SK-N-SH (cell line): ENCODE measurements around the gene ETFA. TPM values are rescaled to one million over a fixed set of nuclear protein-coding genes. Genes with fewer than 3 reads are reported as not detected.

Experiments used
- CTCF ChIA-PET: fragments of 300-600, 350-600 bp; formaldehyde crosslinking; extraction: SDS; loops from one replicate; lab custom pipeline; 2021; lab: Yijun Ruan, JAX
- POLR2A ChIA-PET: fragments of 350-600 bp; sonication (Branson Sonifier 250); formaldehyde crosslinking; extraction: SDS; loops from one replicate; lab custom pipeline; 2020; ENCODE audit warnings: antibody characterized with exemption, inconsistent platforms; lab: Yijun Ruan, JAX
- DNase-seq: peaks from one replicate; pipeline ENCODE4 v3.0.0; 2012
- H2AFZ ChIP-seq: fragments of 200-600 bp; sonication (generic); 2 replicates; pipeline ENCODE4 v1.8.1; 2016; ENCODE audit warnings: antibody characterized with exemption, mild to moderate bottlenecking, low read depth
- H3F3A ChIP-seq: fragments of 200-600 bp; sonication (generic); replicated peaks from 2 replicates; pipeline ENCODE3; 2016; ENCODE audit warnings: antibody characterized with exemption, mild to moderate bottlenecking; ENCODE audit not compliant: insufficient read depth
- H3K27ac ChIP-seq, 2 experiments: fragments of 200-500 bp in 1 of 2; fragments of 200-600 bp in 1 of 2; sonication (Bioruptor generic) in 1 of 2; sonication (generic), shearing (Covaris generic) in 1 of 2; 2 replicates each; pipeline versions ENCODE4 v1.5.1 to v1.6.1; 2014 to 2016; ENCODE audit warnings: low read depth in 2 of 2, inconsistent platforms in 1 of 2, low read length in 1 of 2, mild to moderate bottlenecking in 1 of 2, mixed read lengths in 1 of 2
- H3K27me3 ChIP-seq: fragments of 200-600 bp; sonication (generic), shearing (Covaris generic); 2 replicates; pipeline ENCODE4 v1.6.1; 2016; ENCODE audit warnings: mixed run types; ENCODE audit not compliant: insufficient read depth
- H3K36me3 ChIP-seq, 2 experiments: fragments of 200-500 bp in 1 of 2; fragments of 200-600 bp in 1 of 2; sonication (Bioruptor generic) in 1 of 2; sonication (generic) in 1 of 2; replicated peaks in 1 of 2; 2 replicates each; pipeline versions ENCODE3 to v1.5.1; 2014 to 2016; ENCODE audit warnings: low read length in 1 of 2, mild to moderate bottlenecking in 1 of 2; ENCODE audit not compliant: insufficient read depth in 2 of 2, control insufficient read depth in 1 of 2
- H3K4me1 ChIP-seq, 2 experiments: fragments of 200-500 bp in 1 of 2; fragments of 200-600 bp in 1 of 2; sonication (Bioruptor generic) in 1 of 2; sonication (generic), shearing (Covaris generic) in 1 of 2; 2 replicates each; pipeline versions ENCODE4 v1.5.1 to v1.6.1; 2014 to 2016; ENCODE audit warnings: low read depth in 1 of 2, low read length in 1 of 2, mixed run types in 1 of 2; ENCODE audit not compliant: insufficient read depth in 2 of 2, control insufficient read depth in 1 of 2
- H3K4me2 ChIP-seq: fragments of 200-600 bp; sonication (generic), shearing (Covaris generic); 2 replicates; pipeline ENCODE4 v1.6.1; 2017; ENCODE audit warnings: mixed run types
- H3K4me3 ChIP-seq, 2 experiments: fragments of 200-500 bp in 1 of 2; fragments of 200-600 bp in 1 of 2; sonication (Bioruptor generic) in 1 of 2; sonication (generic), shearing (Covaris generic) in 1 of 2; 2 replicates each; pipeline versions ENCODE4 v1.5.1 to v1.8.1; 2014 to 2016; ENCODE audit warnings: low read depth in 2 of 2, inconsistent platforms in 1 of 2, low read length in 1 of 2, mild to moderate bottlenecking in 1 of 2, mixed read lengths in 1 of 2, moderate library complexity in 1 of 2
- H3K79me2 ChIP-seq: fragments of 200-600 bp; sonication (generic); 2 replicates; pipeline ENCODE4 v1.8.1; 2017; ENCODE audit warnings: mild to moderate bottlenecking; ENCODE audit not compliant: insufficient read depth
- H3K9ac ChIP-seq: fragments of 200-600 bp; sonication (generic); 2 replicates; pipeline ENCODE4 v1.6.1; 2017; ENCODE audit warnings: mixed run types
- H3K9me2 ChIP-seq: fragments of 200-600 bp; sonication (generic); 2 replicates; pipeline ENCODE4 v1.6.1; 2017; ENCODE audit warnings: mixed run types
- H3K9me3 ChIP-seq: fragments of 200-600 bp; sonication (generic); 2 replicates; pipeline ENCODE4 v1.6.1; 2017; ENCODE audit warnings: mixed run types, mild to moderate bottlenecking, moderate library complexity
- H4K20me1 ChIP-seq: fragments of 200-600 bp; sonication (generic); 2 replicates; pipeline ENCODE4 v1.6.1; 2017; ENCODE audit warnings: mild to moderate bottlenecking, mixed run types; ENCODE audit not compliant: insufficient read depth
- ELF1 ChIP-seq: IDR thresholded peaks from 2 replicates; pipeline ENCODE4 v1.4.0; 2012
- EP300 ChIP-seq, 2 experiments: IDR thresholded peaks; 2 replicates each; pipeline versions ENCODE4 v1.4.0 to v1.6.1; 2012; ENCODE audit warnings: borderline replicate concordance in 1 of 2, low read depth in 1 of 2, low read length in 1 of 2
- EZH2phosphoT487 ChIP-seq: fragments of 200-600 bp; sonication (generic); IDR thresholded peaks from 2 replicates; pipeline ENCODE4 v1.6.1; 2017; ENCODE audit warnings: low read depth, mixed run types, mild to moderate bottlenecking, antibody characterized with exemption, moderate library complexity, borderline replicate concordance
- FOXJ3 ChIP-seq: sonication (generic); formaldehyde crosslinking; IDR thresholded peaks from 2 replicates; pipeline ENCODE4 v1.5.1; 2020; ENCODE audit warnings: mild to moderate bottlenecking, missing genetic modification reagents
- GATA2 ChIP-seq: sonication (generic); formaldehyde crosslinking; IDR thresholded peaks from 2 replicates; pipeline ENCODE4 v1.5.0; 2020; ENCODE audit warnings: mild to moderate bottlenecking, missing genetic modification reagents
- JUND ChIP-seq: IDR thresholded peaks from 2 replicates; pipeline ENCODE4 v1.4.0; 2012
- MEF2A ChIP-seq: IDR thresholded peaks from 2 replicates; pipeline ENCODE4 v1.4.0; 2012; ENCODE audit warnings: low read depth, borderline replicate concordance
- NFIC ChIP-seq: IDR thresholded peaks from 2 replicates; pipeline ENCODE4 v1.4.0; 2012; ENCODE audit warnings: borderline replicate concordance
- NRF1 ChIP-seq: IDR thresholded peaks from 2 replicates; pipeline ENCODE4 v1.6.1; 2012; ENCODE audit warnings: low read depth, mild to moderate bottlenecking, low read length
- POLR2AphosphoS5 ChIP-seq: IDR thresholded peaks from 2 replicates; pipeline ENCODE4 v1.6.1; 2012; ENCODE audit warnings: low read depth, low read length
- RCOR1 ChIP-seq: fragments of 150-350 bp; IDR thresholded peaks from 2 replicates; pipeline ENCODE4 v1.6.1; 2017; ENCODE audit warnings: antibody characterized with exemption, low read length
- SMC3 ChIP-seq: IDR thresholded peaks from 2 replicates; pipeline ENCODE4 v1.6.1; 2012; ENCODE audit warnings: low read depth, low read length, improper control_type of control experiment
- TEAD4 ChIP-seq: IDR thresholded peaks from 2 replicates; pipeline ENCODE4 v1.4.0; 2012; ENCODE audit warnings: mild to moderate bottlenecking, borderline replicate concordance; ENCODE audit not compliant: insufficient read depth
- YY1 ChIP-seq: IDR thresholded peaks from 2 replicates; pipeline ENCODE4 v1.4.0; 2012; ENCODE audit warnings: low read depth, mild to moderate bottlenecking
- WGBS: methylation state at CpG from one replicate; pipeline ENCODE4 v1.1.6; 2017; ENCODE audit warnings: low lambda C conversion rate; 5-methylcytosine and 5-hydroxymethylcytosine counted together
- polyA plus RNA-seq, 3 experiments: library from polyadenylated mRNA; depleted of rRNA; stranded (reverse); fragments of >200 nt; gene quantifications; 2 replicates each; pipeline ENCODE4 v1.2.3, GENCODE V29; 2012
- TF ChIP-seq, protein P1 (sequence below): IDR thresholded peaks from 2 replicates; pipeline ENCODE4 v1.4.0; 2012; ENCODE audit warnings: low read depth, borderline replicate concordance
- TF ChIP-seq, protein P2 (sequence below): IDR thresholded peaks from 2 replicates; pipeline ENCODE4 v1.4.0; 2012; ENCODE audit warnings: low read depth
- TF ChIP-seq, protein P3 (sequence below): fragments of 150-350 bp; IDR thresholded peaks from 2 replicates; pipeline ENCODE4 v1.6.1; 2016; ENCODE audit warnings: mild to moderate bottlenecking, low read depth, low read length
- TF ChIP-seq, protein P4 (sequence below): IDR thresholded peaks from 2 replicates; pipeline ENCODE4; 2012
- TF ChIP-seq, protein P5 (sequence below): fragments of 200-600 bp; sonication (generic); IDR thresholded peaks from 2 replicates; pipeline ENCODE4 v1.6.1; 2017; ENCODE audit warnings: antibody characterized with exemption, mild to moderate bottlenecking, moderate library complexity

The ETFA gene
- polyA plus RNA-seq, 1 of the 3 experiments (the other 2 are of a cell fraction), result 122 TPM

DNA sequence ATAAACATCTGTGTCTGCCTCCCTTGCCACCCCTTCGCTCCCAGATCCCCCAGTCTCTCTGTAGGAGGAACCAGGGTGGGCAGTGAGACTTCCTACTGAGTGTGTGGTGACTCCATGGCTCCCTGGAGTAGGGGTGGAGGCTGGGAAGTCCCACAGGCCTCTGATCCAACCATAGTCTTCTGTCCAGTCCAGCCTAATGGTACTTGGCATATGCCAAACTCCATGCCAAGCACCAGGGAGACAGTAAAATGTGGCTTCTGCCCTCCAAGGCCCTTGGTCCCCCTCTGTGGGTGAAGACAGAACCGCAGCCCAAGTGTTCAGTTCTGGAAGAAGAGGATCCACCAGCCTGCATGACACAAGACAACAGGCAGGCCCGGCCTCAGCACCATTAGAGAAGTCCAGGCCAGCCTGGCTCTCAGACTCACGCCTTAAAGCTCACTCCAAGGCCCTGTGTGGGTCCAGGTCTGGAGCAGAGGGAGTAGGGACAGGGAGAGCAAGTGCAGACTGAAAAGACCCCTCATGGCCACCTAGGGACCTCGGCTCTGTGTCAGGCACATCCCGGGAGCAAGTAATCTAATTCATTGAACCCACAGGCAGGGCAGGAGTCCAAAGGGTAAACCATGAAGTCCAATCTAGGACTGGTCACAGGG lies 112.7 kb downstream of the ETFA start (continued):
- TF ChIP-seq, protein P1, sequence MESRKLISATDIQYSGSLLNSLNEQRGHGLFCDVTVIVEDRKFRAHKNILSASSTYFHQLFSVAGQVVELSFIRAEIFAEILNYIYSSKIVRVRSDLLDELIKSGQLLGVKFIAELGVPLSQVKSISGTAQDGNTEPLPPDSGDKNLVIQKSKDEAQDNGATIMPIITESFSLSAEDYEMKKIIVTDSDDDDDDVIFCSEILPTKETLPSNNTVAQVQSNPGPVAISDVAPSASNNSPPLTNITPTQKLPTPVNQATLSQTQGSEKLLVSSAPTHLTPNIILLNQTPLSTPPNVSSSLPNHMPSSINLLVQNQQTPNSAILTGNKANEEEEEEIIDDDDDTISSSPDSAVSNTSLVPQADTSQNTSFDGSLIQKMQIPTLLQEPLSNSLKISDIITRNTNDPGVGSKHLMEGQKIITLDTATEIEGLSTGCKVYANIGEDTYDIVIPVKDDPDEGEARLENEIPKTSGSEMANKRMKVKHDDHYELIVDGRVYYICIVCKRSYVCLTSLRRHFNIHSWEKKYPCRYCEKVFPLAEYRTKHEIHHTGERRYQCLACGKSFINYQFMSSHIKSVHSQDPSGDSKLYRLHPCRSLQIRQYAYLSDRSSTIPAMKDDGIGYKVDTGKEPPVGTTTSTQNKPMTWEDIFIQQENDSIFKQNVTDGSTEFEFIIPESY, result no peak
- no peak for TF ChIP-seq MEF2A
- no peak for TF ChIP-seq JUND
- TF ChIP-seq, protein P2, sequence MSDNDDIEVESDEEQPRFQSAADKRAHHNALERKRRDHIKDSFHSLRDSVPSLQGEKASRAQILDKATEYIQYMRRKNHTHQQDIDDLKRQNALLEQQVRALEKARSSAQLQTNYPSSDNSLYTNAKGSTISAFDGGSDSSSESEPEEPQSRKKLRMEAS, result no peak
- TF ChIP-seq, protein P3, sequence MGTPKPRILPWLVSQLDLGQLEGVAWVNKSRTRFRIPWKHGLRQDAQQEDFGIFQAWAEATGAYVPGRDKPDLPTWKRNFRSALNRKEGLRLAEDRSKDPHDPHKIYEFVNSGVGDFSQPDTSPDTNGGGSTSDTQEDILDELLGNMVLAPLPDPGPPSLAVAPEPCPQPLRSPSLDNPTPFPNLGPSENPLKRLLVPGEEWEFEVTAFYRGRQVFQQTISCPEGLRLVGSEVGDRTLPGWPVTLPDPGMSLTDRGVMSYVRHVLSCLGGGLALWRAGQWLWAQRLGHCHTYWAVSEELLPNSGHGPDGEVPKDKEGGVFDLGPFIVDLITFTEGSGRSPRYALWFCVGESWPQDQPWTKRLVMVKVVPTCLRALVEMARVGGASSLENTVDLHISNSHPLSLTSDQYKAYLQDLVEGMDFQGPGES, result no peak
- no peak for TF ChIP-seq EP300 (IDR thresholded peaks at IDR 0.05; ENCODE audit: borderline replicate concordance in 1 of 2, low read depth in 1 of 2, low read length in 1 of 2)
- no peak for TF ChIP-seq NFIC
- no peak for TF ChIP-seq RCOR1
- no peak for TF ChIP-seq ELF1
- TF ChIP-seq, all 33 proteins: peak for 0

DNA sequence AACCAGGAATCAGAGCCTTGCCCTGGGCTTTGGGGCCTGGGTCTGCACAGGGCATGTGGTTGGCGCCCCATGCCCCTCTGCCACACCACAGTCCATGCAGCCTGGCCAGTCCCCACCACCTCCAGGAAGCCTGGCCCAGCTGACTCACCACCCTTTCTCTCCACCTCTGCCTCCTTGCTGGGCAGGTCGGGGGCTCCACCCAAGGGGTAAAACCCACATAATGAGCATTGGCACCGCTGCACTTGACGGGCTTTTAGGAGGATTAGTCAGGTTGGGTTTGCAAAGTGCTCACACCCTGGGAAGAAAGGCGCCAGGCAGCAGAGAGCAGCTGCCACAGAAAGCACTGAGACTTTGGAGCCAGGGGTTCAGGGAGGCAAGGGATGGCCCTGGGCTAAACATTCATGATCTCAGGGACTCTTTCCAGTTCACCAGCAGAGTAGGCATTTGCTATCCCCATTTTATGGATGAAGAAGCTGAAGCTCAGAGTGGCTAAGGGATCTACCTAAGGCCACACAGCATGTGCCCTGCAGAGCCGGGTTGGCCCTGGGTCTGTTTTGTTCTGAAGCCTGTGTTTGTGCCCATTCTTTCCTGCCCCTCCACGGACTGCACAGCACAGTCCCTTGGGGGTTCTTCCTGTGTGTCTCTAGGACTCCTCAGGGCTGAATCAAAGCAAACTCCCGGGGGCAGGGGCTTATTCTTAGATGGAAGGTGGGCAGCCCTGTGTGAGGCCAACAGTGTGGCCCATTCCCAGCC lies 113.4 kb downstream of the ETFA start:
- no peak for DNase-seq
- Histone ChIP-seq H2AFZ (no peak overlapping the region), H3K79me2 (no peaks in the 10 kb centered on the region), H3K4me3 (no peak overlapping the region), H3K9ac (no peak overlapping the region), H3K36me3 (no peaks in the 10 kb centered on the region), H3K4me1 (peaks cover 33 to 38% of the 10 kb centered on the region in 2 experiments; a peak in 3 of 4 replicates), H4K20me1 (no peaks in the 10 kb centered on the region), H3F3A (peaks cover 3% of the 10 kb centered on the region), H3K9me3 (no peaks in the 10 kb centered on the region), H3K4me2 (no peak overlapping the region), H3K27me3 (no peaks in the 10 kb centered on the region), H3K27ac (no peak overlapping the region; a peak in 1 of 4 replicates), H3K9me2 (no peaks in the 10 kb centered on the region)
- CTCF ChIA-PET, result no interaction called here
- POLR2A ChIA-PET, result interaction anchor here (1.7 kb wide), 1 partner anchor 114 kb away, joined by 5 read pairs; the partner anchor contains the start of gene ETFA
- 83% methylated on average over 4 of the region's 8 CpGs for WGBS
- TF ChIP-seq YY1, result no peak
- no peak for TF ChIP-seq EP300 (IDR thresholded peaks at IDR 0.05; ENCODE audit: borderline replicate concordance in 1 of 2, low read depth in 1 of 2, low read length in 1 of 2)
- no peak for TF ChIP-seq SMC3
- TF ChIP-seq, protein P4, sequence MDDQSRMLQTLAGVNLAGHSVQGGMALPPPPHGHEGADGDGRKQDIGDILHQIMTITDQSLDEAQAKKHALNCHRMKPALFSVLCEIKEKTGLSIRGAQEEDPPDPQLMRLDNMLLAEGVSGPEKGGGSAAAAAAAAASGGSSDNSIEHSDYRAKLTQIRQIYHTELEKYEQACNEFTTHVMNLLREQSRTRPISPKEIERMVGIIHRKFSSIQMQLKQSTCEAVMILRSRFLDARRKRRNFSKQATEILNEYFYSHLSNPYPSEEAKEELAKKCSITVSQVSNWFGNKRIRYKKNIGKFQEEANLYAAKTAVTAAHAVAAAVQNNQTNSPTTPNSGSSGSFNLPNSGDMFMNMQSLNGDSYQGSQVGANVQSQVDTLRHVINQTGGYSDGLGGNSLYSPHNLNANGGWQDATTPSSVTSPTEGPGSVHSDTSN, result no peak
- no peak for TF ChIP-seq TEAD4
- TF ChIP-seq FOXJ3 (CRISPR knock-in tag), result no peak
- no peak for TF ChIP-seq NRF1
- no peak for TF ChIP-seq RCOR1
- TF ChIP-seq, protein P1, result no peak
- TF ChIP-seq GATA2 (CRISPR knock-in tag), result no peak
- TF ChIP-seq EZH2phosphoT487, result no peak
- TF ChIP-seq POLR2AphosphoS5, result no peak
- TF ChIP-seq, protein P5, sequence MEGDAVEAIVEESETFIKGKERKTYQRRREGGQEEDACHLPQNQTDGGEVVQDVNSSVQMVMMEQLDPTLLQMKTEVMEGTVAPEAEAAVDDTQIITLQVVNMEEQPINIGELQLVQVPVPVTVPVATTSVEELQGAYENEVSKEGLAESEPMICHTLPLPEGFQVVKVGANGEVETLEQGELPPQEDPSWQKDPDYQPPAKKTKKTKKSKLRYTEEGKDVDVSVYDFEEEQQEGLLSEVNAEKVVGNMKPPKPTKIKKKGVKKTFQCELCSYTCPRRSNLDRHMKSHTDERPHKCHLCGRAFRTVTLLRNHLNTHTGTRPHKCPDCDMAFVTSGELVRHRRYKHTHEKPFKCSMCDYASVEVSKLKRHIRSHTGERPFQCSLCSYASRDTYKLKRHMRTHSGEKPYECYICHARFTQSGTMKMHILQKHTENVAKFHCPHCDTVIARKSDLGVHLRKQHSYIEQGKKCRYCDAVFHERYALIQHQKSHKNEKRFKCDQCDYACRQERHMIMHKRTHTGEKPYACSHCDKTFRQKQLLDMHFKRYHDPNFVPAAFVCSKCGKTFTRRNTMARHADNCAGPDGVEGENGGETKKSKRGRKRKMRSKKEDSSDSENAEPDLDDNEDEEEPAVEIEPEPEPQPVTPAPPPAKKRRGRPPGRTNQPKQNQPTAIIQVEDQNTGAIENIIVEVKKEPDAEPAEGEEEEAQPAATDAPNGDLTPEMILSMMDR, result no peak
- TF ChIP-seq NFIC, result no peak
- TF ChIP-seq, protein P3, result no peak
